ENCODE results near the gene SMYD2. TPM values are rescaled to one million over a fixed set of nuclear protein-coding genes. Genes with fewer than 3 reads are reported as not detected.

The SMYD2 gene
- total RNA-seq, 1 donor from 2014 or later, result 39.8 TPM

- H3K27me3 ChIP-seq, result no peaks in the 10 kb centered on the region
- TF ChIP-seq CTCF (IDR thresholded peaks at IDR 0.05), result no peak
- DNase-seq, result no peak
- ATAC-seq, result no peak
- no peaks in the 10 kb centered on the region for H3K4me1 ChIP-seq
- H3K36me3 ChIP-seq, result peaks cover 13% of the 10 kb centered on the region
- H3K27ac ChIP-seq, result no peak overlapping the region
- no peak overlapping the region for H3K4me3 ChIP-seq
- intact Hi-C loops (cut with DNase I), result no loop called here
- H3K9me3 ChIP-seq, result no peaks in the 10 kb centered on the region
Measured at GRCh38 chr1:214369364-214369763, 88.4 kb downstream of the SMYD2 start.

GRCh38 chr1:214370615-214371014 is 89.7 kb downstream of the SMYD2 start:
- intact Hi-C loops (cut with DNase I), result no loop called here
- Histone ChIP-seq H3K36me3 (peaks cover 13% of the 10 kb centered on the region), H3K27me3 (no peaks in the 10 kb centered on the region)

GRCh38 chr1:214372092-214372491 is 91.1 kb downstream of the SMYD2 start:
- H3K27me3 ChIP-seq, result no peaks in the 10 kb centered on the region
- no peaks in the 10 kb centered on the region for H3K4me1 ChIP-seq
- ATAC-seq, result no peak
- no peak for TF ChIP-seq CTCF (IDR thresholded peaks at IDR 0.05)
- peaks cover 13% of the 10 kb centered on the region for H3K36me3 ChIP-seq
- H3K9me3 ChIP-seq, result no peaks in the 10 kb centered on the region
- intact Hi-C loops (cut with DNase I), result no loop called here
- no peak overlapping the region for H3K4me3 ChIP-seq
- H3K27ac ChIP-seq, result no peak overlapping the region
- no peak for DNase-seq

More at GRCh38 chr1:214370615-214371014, 89.7 kb downstream of the SMYD2 start:
- H3K4me1 ChIP-seq, result no peaks in the 10 kb centered on the region
- H3K4me3 ChIP-seq, result no peak overlapping the region
- DNase-seq, result no peak
- no peaks in the 10 kb centered on the region for H3K9me3 ChIP-seq
- no peak for TF ChIP-seq CTCF (IDR thresholded peaks at IDR 0.05)
- no peak overlapping the region for H3K27ac ChIP-seq
- ATAC-seq, result no peak

GRCh38 chr1:214377485-214377884 is 96.5 kb downstream of the SMYD2 start:
- Histone ChIP-seq H3K4me3 (no peak overlapping the region), H3K27ac (no peak overlapping the region), H3K36me3 (peaks cover 7% of the 10 kb centered on the region), H3K9me3 (no peaks in the 10 kb centered on the region), H3K27me3 (no peaks in the 10 kb centered on the region), H3K4me1 (no peaks in the 10 kb centered on the region)
- TF ChIP-seq CTCF (IDR thresholded peaks at IDR 0.05), result no peak
- intact Hi-C loops (cut with DNase I), result no loop called here
- DNase-seq, result no peak
- ATAC-seq, result no peak

- DNase-seq (no peak), ATAC-seq (no peak)
- intact Hi-C loops (cut with DNase I), result no loop called here
- TF ChIP-seq CTCF (IDR thresholded peaks at IDR 0.05), result no peak
- Histone ChIP-seq H3K4me1 (no peaks in the 10 kb centered on the region), H3K27ac (no peak overlapping the region), H3K4me3 (no peak overlapping the region), H3K9me3 (no peaks in the 10 kb centered on the region), H3K27me3 (no peaks in the 10 kb centered on the region), H3K36me3 (peaks cover 10% of the 10 kb centered on the region)
Measured at GRCh38 chr1:214377886-214378285, 96.9 kb downstream of the SMYD2 start.

- no peak overlapping the region for H3K4me3 ChIP-seq
- H3K9me3 ChIP-seq, result no peaks in the 10 kb centered on the region
- H3K4me1 ChIP-seq, result no peaks in the 10 kb centered on the region
- no peak for TF ChIP-seq CTCF (IDR thresholded peaks at IDR 0.05)
- H3K27me3 ChIP-seq, result no peaks in the 10 kb centered on the region
- DNase-seq (no peak), ATAC-seq (no peak)
- intact Hi-C loops (cut with DNase I), result no loop called here
- peaks cover 16% of the 10 kb centered on the region for H3K36me3 ChIP-seq
- H3K27ac ChIP-seq, result no peak overlapping the region
Measured at GRCh38 chr1:214378492-214378891, 97.5 kb downstream of the SMYD2 start.
